IgD-negative memory B cell (primary cell): ENCODE measurements around the gene KIF26A. TPM values are rescaled to one million over a fixed set of nuclear protein-coding genes. Genes with fewer than 3 reads are reported as not detected.
A peak's percentile ranks its signal among the peaks of the same experiment; 100 is the strongest.

Source experiments
- H3K27ac Mint-ChIP-seq, 3 donors: one replicate each; pipeline ENCODE4 v1.8.0; 2020 to 2022; ENCODE audit warnings: mild to moderate bottlenecking in 3 of 3, mixed read lengths in 3 of 3, moderate library complexity in 1 of 3
- H3K27me3 Mint-ChIP-seq: one replicate; pipeline ENCODE4 v1.8.0; 2021; ENCODE audit warnings: mixed read lengths
- H3K36me3 Mint-ChIP-seq: one replicate; pipeline ENCODE4 v1.8.0; 2020; ENCODE audit warnings: mild to moderate bottlenecking, mixed read lengths
- H3K4me1 Mint-ChIP-seq, 3 donors: one replicate each; pipeline ENCODE4 v1.8.0; 2020 to 2022; ENCODE audit warnings: mixed read lengths in 3 of 3, mild to moderate bottlenecking in 1 of 3
- H3K4me3 Mint-ChIP-seq, 4 donors: one replicate each; pipeline ENCODE4 v1.8.0; 2020 to 2022; ENCODE audit warnings: mild to moderate bottlenecking in 4 of 4, mixed read lengths in 4 of 4, moderate library complexity in 3 of 4
- H3K9me3 Mint-ChIP-seq, 3 donors: one replicate each; pipeline ENCODE4 v1.8.0; 2020 to 2021; ENCODE audit warnings: mixed read lengths in 3 of 3, mild to moderate bottlenecking in 1 of 3
- polyA plus RNA-seq: library from polyadenylated mRNA; unstranded; fragments of 300-500 nt; fragmentation: Illumina TruSeq; gene quantifications from one replicate; pipeline ENCODE4 v1.2.3, GENCODE V29; 2021

The KIF26A gene
- polyA plus RNA-seq, 1 donor from 2014 or later, result not detected

- peaks cover 9% of the 10 kb centered on the region for H3K27me3 Mint-ChIP-seq
- peaks cover 0 to 6% (median 1%) of the 10 kb centered on the region in 3 donors for H3K4me1 Mint-ChIP-seq
- peak overlapping the region in 1 of 4 donors; percentile 39 for H3K4me3 Mint-ChIP-seq
- peaks cover 0 to 2% (median 0%) of the 10 kb centered on the region in 3 donors for H3K9me3 Mint-ChIP-seq
- peak overlapping the region in 1 of 3 donors; percentile 78 for H3K27ac Mint-ChIP-seq
- H3K36me3 Mint-ChIP-seq, result no peaks in the 10 kb centered on the region
Observed at GRCh38 chr14:104226421-104227383, 88.3 kb downstream of the KIF26A start.

DNA sequence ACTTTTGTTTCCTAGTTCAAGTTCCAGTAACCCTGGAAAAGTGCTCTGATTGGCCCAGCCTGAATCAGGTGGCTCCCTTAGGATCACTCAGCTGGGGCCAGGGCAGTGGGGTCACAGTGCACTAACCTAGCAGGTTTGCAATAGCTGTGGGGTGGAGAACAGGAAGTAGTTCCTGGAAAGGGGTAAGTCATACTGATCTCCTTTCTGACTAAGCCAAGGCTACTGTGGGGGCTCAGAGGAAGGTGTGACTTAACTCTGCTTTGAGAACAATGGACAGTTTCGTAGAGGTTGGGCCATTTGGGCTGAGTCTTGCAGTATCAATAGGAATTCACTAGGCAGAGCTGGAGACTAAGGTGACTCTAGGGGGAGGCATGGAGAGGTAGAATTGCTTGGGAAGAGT, 89.4 kb downstream of the KIF26A start:
- H3K36me3 Mint-ChIP-seq, result no peaks in the 10 kb centered on the region
- peaks cover 4% of the 10 kb centered on the region for H3K27me3 Mint-ChIP-seq
- peaks cover 0 to 2% (median 0%) of the 10 kb centered on the region in 3 donors for H3K9me3 Mint-ChIP-seq
- peak overlapping the region in 1 of 4 donors; percentile 22 for H3K4me3 Mint-ChIP-seq
- H3K27ac Mint-ChIP-seq, result no peak overlapping the region
- peaks cover 0 to 6% (median 1%) of the 10 kb centered on the region in 3 donors for H3K4me1 Mint-ChIP-seq

- H3K4me1 Mint-ChIP-seq, result peaks cover 0 to 6% (median 1%) of the 10 kb centered on the region in 3 donors
- no peak overlapping the region for H3K27ac Mint-ChIP-seq
- H3K36me3 Mint-ChIP-seq, result no peaks in the 10 kb centered on the region
- H3K4me3 Mint-ChIP-seq, result peak overlapping the region in 1 of 4 donors; percentile 22
- peaks cover 4% of the 10 kb centered on the region for H3K27me3 Mint-ChIP-seq
- peaks cover 0 to 2% (median 2%) of the 10 kb centered on the region in 3 donors for H3K9me3 Mint-ChIP-seq
Observed at GRCh38 chr14:104228221-104228620, 89.8 kb downstream of the KIF26A start.

DNA sequence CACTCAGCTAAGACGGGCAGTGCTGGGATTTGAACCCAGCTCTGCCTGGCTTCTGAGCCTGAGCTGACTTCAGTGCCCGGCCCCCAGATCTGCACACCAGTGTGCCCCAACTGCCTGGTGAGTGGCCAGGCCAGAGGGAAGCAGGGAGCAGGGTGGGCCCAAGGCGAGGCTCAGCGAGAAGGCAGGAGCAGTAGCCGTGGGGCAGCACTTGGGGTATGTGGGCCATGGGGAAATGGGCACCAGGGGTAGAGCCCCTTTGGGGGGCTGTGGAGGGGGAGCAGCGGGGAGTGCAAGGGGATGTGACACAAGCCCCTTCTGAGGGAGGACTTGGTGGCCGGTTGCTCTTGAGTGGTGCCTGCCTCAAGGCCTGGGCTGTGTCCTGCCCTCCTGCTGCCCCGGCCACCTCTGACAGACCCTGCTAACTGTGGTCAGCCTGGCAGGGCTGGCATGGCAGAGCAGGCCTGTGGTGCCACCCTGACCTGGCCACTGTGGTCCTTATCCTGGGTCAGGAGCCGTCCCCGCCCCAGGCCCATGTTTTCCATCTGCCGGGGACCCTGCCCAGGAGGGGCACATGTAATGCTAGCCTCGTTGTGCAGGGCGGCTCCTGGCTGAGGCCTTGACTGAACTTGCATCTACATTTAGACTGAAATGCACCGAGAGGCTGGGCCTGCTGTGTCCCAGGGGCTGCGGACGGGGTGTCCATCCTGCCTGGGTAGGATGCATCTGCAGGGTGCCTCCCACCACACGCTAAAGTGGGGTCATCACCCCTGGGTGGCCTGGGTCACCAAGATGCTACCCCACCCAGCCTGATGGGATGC, 90.5 kb downstream of the KIF26A start:
- Mint-ChIP-seq H3K9me3 (peaks cover 0 to 9% (median 5%) of the 10 kb centered on the region in 3 donors), H3K4me1 (peaks cover 0 to 6% (median 1%) of the 10 kb centered on the region in 3 donors), H3K27me3 (peaks cover 4% of the 10 kb centered on the region), H3K4me3 (no peak overlapping the region), H3K27ac (no peak overlapping the region), H3K36me3 (no peaks in the 10 kb centered on the region)

- Mint-ChIP-seq H3K36me3 (no peaks in the 10 kb centered on the region), H3K4me1 (peaks cover 0 to 6% (median 1%) of the 10 kb centered on the region in 3 donors), H3K4me3 (no peak overlapping the region), H3K27ac (no peak overlapping the region), H3K27me3 (peaks cover 4% of the 10 kb centered on the region), H3K9me3 (peaks cover 0 to 9% (median 5%) of the 10 kb centered on the region in 3 donors)
Observed at GRCh38 chr14:104229534-104230055, 91.2 kb downstream of the KIF26A start.

DNA sequence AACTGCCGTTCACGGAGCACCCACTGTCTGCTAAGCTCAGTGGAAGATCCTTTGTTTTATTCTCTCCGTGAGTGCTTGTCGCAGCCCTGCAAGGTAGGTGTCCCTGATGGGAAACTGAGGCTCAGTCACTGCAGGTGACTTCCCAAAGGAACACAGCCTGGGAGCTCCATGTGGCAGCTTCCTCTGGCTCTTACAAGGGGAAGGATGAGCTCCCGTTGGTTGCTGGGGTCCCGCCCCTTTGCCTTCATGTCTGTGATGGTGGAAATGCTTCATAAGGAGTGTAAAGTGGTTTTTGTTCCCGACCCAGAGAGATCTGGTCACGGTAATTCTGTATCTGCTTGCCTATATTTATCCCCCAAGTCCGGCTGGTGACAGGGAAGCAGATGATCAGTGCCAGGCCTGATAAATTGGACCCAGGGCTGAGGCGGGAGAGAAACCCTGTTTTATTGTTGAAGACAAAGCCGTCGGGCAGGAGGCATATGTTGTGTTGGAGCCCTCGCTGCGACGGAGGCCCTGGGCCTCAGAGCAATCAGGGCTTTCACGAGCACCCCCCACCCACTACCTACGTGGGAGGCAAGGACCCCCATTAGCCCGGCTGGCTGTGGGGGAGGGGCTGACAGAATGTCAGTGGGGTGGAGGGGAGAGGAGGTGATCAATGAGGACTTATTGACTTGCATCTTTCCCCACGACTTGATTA, 91.9 kb downstream of the KIF26A start:
- Mint-ChIP-seq H3K36me3 (no peaks in the 10 kb centered on the region), H3K4me3 (peak overlapping the region in 1 of 4 donors; percentile 50), H3K27me3 (peaks cover 4% of the 10 kb centered on the region), H3K27ac (no peak overlapping the region), H3K9me3 (peaks cover 0 to 9% (median 5%) of the 10 kb centered on the region in 3 donors), H3K4me1 (peaks cover 0 to 4% (median 1%) of the 10 kb centered on the region in 3 donors)

Other genes with a start within 250 kb of the KIF26A start
- 2.0 TPM for gene TDRD9, start 210.1 kb upstream of the KIF26A start, polyA plus RNA-seq
- gene RD3L, start 196.1 kb upstream of the KIF26A start, polyA plus RNA-seq, result not detected
- gene ASPG, start 52.9 kb upstream of the KIF26A start, polyA plus RNA-seq, result not detected